Measurements from ENCODE around the gene ABCC6. TPM values are rescaled to one million over a fixed set of nuclear protein-coding genes. Genes with fewer than 3 reads are reported as not detected.

ABCC6 gene
- total and polyA plus RNA-seq, 4 donors, result 50.6 to 162 (median 95.9) TPM

- Histone ChIP-seq H3K27ac (ENCODE audit: low read depth in 1 of 2, low read length in 2 of 2) (no peak overlapping the region), H3K27me3 (ENCODE audit: control insufficient read depth in 4 of 4, insufficient read depth in 4 of 4, low read length in 3 of 4) (no peaks in the 10 kb centered on the region), H3K4me3 (ENCODE audit: low read depth in 1 of 3, low read length in 3 of 3) (no peak overlapping the region), H3K4me1 (ENCODE audit: control insufficient read depth in 4 of 4, insufficient read depth in 4 of 4, low read length in 3 of 4) (no peaks in the 10 kb centered on the region), H3K36me3 (ENCODE audit: control insufficient read depth in 4 of 4, insufficient read depth in 3 of 4, low read depth in 1 of 4, low read length in 3 of 4) (peaks cover 0 to 2% (median 0%) of the 10 kb centered on the region in 4 donors), H3K9me3 (ENCODE audit: control insufficient read depth in 4 of 4, low read length in 3 of 4) (peaks cover 0 to 3% (median 1%) of the 10 kb centered on the region in 4 donors), H3K9ac (ENCODE audit: low read depth in 1 of 2, low read length in 2 of 2) (no peak overlapping the region)
- TF ChIP-seq FOXA1 (IDR thresholded peaks at IDR 0.05), result no peak
- TF ChIP-seq EGR1 (IDR thresholded peaks at IDR 0.05; ENCODE audit: low read depth in 2 of 2), result no peak
- no peak for TF ChIP-seq RAD21 (IDR thresholded peaks at IDR 0.05)
- TF ChIP-seq, protein P1, sequence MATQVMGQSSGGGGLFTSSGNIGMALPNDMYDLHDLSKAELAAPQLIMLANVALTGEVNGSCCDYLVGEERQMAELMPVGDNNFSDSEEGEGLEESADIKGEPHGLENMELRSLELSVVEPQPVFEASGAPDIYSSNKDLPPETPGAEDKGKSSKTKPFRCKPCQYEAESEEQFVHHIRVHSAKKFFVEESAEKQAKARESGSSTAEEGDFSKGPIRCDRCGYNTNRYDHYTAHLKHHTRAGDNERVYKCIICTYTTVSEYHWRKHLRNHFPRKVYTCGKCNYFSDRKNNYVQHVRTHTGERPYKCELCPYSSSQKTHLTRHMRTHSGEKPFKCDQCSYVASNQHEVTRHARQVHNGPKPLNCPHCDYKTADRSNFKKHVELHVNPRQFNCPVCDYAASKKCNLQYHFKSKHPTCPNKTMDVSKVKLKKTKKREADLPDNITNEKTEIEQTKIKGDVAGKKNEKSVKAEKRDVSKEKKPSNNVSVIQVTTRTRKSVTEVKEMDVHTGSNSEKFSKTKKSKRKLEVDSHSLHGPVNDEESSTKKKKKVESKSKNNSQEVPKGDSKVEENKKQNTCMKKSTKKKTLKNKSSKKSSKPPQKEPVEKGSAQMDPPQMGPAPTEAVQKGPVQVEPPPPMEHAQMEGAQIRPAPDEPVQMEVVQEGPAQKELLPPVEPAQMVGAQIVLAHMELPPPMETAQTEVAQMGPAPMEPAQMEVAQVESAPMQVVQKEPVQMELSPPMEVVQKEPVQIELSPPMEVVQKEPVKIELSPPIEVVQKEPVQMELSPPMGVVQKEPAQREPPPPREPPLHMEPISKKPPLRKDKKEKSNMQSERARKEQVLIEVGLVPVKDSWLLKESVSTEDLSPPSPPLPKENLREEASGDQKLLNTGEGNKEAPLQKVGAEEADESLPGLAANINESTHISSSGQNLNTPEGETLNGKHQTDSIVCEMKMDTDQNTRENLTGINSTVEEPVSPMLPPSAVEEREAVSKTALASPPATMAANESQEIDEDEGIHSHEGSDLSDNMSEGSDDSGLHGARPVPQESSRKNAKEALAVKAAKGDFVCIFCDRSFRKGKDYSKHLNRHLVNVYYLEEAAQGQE (IDR thresholded peaks at IDR 0.05), result no peak
- no peak for TF ChIP-seq RXRA (IDR thresholded peaks at IDR 0.05)
- TF ChIP-seq HNF4A (conservative IDR thresholded peaks at IDR 0.05), result no peak
- no peak for TF ChIP-seq MAX (IDR thresholded peaks at IDR 0.05)
- no peak for TF ChIP-seq CTCF (IDR thresholded peaks at IDR 0.05; ENCODE audit: low read depth, low read length, missing input control)
- no peak for TF ChIP-seq FOXA2 (IDR thresholded peaks at IDR 0.05)
- no peak for TF ChIP-seq JUND (IDR thresholded peaks at IDR 0.05)
- TF ChIP-seq NR2F2 (IDR thresholded peaks at IDR 0.05), result no peak
- TF ChIP-seq GABPA (IDR thresholded peaks at IDR 0.05 in 1 of 2, conservative IDR thresholded peaks at IDR 0.05 in 1 of 2), result no peak
- TF ChIP-seq ZBTB33 (IDR thresholded peaks at IDR 0.05), result no peak
- TF ChIP-seq HNF4G (IDR thresholded peaks at IDR 0.05), result no peak
- TF ChIP-seq YY1 (IDR thresholded peaks at IDR 0.05), result no peak
- no peak for TF ChIP-seq TAF1 (conservative IDR thresholded peaks at IDR 0.05)
- no peak for TF ChIP-seq ATF3 (IDR thresholded peaks at IDR 0.05)
- no peak for TF ChIP-seq SP1 (IDR thresholded peaks at IDR 0.05)
- DNase-seq (ENCODE audit: low spot score), result no peak
- WGBS, result 94% methylated on average over 12 of the region's 12 CpGs
Observed at GRCh38 chr16:16122264-16122663, 101.0 kb downstream of the ABCC6 start.
